HG03280 (cell line): ENCODE data around the gene VAC14.

Source experiments
- ATAC-seq: cut with Tn5 transposase; IDR thresholded peaks from one replicate; pipeline ENCODE4 v1.9.1; 2021; ENCODE audit warnings: mild to moderate bottlenecking, moderate library complexity; ENCODE audit not compliant: unreplicated experiment

Gene VAC14

GRCh38 chr16:70725912-70726828, 74.8 kb downstream of the VAC14 start:
- ATAC-seq = no peak

- no peak for ATAC-seq
Measured at GRCh38 chr16:70725024-70725911, 75.7 kb downstream of the VAC14 start.

- no peak for ATAC-seq
Measured at GRCh38 chr16:70724146-70725023, 76.6 kb downstream of the VAC14 start.

DNA sequence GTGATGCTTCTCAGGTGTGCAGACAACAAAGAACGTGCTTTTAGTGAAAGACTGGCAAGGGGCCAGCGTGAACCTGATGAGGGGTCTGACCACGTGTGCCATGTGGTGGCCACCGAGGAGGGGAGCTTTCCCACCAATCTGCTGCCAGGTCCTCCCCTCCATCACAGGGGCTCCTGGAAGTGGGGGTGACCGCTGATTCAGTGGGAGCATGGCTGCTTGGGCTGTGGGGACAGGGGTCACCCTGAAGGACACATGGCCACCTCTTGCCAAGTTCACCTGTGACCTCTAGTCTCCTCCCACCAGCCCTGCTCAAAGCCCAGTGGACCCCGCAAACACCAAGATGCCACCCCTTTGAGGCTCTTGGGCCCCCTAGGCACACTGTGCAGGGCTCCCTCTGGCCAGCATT, 77.2 kb downstream of the VAC14 start:
- no peak for ATAC-seq

- ATAC-seq = no peak
Measured at GRCh38 chr16:70721202-70721963, 79.6 kb downstream of the VAC14 start.

DNA sequence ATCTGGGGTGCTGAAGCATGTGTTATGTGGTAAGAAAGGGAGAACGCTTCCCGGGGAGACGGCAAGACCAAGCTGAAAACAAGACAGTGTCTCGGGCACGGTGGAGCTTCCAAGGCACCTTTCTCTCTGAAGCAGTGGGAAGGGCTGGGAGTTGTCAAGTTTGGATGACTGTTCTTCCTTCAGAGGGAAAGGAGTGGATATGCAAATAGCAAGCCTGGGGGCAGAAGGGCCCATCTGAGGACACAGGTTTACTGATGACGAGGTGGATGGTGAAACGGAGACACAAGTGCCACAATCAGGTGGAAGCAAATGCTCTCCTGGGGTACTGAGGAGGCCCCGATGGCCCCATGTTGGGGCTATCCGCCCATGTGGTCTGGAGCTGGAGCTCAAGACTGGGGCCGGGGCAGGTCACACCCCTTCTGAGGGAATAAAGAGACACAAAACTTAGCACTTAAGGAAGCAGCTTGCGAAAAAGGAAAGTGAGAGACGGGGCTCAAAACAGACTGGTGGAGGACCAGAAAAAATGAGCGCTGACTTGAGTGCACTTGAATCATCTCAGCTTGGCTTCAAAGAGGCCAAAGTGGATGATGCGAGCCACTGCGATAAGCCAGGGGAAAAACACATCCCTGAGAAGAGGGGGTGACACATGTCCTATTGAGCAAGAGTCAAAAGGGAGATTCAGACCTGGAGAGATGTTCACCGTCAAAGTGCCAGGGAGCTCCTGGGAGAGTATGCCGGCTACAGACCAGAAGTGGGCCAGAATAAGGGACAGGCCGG, 80.3 kb downstream of the VAC14 start:
- ATAC-seq = no peak

DNA sequence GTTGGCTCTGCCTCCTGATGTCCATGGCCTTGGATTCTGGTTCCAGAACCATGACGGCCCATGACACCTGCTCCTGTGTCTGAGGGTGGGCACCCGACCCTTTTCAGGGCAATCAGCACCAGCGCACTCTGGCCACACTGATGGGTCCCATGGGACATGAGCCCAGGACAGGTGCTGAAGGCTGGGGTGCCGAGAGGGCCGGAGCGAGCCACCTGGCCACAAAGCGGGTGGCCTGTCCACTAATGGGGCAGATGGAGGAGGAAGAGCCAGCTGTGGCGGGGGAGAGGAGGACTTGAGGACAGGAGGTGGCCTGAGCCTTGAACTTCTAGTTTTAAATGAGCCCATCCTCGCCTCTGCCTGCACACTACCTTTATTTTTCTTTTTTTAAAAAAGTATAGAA, 83.9 kb downstream of the VAC14 start:
- no peak for ATAC-seq

GRCh38 chr16:70715860-70716357, 85.0 kb downstream of the VAC14 start:
- no peak for ATAC-seq

DNA sequence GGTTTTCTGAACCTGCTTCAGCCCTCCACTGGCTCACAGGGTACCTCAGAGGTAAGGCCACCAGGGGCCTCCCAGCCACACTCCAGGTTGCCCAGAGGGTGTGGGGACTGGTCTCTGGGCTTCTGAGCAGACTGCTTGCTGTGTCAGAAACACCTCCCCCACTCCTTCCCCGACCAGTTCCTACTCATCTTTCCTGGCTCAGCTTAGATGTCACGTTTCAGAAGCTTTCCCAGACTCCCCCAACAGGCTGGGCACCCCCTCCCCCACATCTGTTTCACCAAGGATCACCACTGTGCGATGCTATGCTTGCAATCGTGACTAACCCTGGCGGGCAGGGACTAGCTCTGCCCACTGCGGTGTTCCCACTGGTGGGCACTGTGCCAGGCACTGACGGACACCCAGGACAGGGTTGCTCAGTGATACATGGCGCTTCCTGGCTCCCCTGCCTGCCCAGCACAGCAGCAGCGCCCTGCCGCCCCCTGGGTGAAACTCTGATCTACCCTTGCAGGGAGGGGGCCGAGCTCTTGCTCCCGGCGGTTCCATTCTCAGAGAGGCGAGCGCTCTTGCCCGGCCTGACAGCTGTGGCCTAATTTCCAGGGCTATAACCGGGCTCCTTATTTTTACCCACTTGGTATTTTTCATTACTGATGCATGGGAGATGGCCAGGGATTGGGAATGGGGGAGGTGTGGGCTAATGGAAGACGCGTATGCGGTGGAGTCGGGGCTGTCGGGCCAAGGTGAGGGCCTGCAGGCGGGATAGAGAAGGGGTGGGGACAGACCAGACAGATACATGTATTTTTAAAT, 85.7 kb downstream of the VAC14 start:
- no peak for ATAC-seq

DNA sequence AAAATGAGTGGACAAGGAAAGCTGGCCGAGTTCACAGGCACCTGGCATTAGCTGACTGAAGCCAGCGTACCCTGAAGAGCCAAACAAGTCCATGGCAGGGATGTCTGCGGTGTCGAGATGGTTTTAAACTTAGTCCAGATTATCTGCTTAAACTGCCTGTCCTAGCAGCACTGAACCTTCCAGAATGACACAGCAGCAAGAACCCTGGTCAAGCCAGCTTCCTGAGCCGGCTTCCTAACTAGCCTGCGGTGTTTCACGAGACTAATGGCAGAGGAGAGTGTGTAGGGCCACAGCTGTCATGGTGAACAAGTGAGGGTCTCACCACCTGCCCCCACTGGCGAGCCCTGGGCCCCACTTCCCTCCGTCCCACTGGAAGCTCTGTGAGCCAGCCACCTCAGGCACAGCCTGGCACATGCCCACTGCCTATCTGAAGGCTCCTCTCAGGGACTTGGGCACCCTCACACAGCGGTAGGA, 86.3 kb downstream of the VAC14 start:
- ATAC-seq = no peak

GRCh38 chr16:70713824-70714223, 87.1 kb downstream of the VAC14 start:
- no peak for ATAC-seq

- no peak for ATAC-seq
Measured at GRCh38 chr16:70713342-70713741, 87.6 kb downstream of the VAC14 start.

DNA sequence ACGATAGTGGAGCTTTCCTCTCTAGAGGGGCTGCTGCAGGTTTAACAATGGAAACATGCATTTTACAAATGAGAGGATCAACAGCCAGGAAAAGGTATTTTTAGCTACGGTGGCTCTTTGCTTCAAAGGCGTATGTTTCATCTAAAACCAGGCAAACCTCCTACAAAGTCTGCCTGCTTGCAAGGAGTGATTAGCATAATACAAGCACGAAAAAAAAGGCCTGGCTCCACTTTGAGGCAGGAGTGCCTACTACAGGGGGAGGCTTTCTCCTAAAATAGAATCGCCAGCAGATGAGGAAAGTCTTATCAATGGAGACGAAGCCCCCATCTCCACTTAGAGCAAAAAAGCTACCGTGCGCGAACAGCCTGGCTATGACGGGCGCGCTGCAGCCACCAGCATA, 88.0 kb downstream of the VAC14 start:
- ATAC-seq = no peak

GRCh38 chr16:70712359-70712758, 88.6 kb downstream of the VAC14 start:
- ATAC-seq = no peak

DNA sequence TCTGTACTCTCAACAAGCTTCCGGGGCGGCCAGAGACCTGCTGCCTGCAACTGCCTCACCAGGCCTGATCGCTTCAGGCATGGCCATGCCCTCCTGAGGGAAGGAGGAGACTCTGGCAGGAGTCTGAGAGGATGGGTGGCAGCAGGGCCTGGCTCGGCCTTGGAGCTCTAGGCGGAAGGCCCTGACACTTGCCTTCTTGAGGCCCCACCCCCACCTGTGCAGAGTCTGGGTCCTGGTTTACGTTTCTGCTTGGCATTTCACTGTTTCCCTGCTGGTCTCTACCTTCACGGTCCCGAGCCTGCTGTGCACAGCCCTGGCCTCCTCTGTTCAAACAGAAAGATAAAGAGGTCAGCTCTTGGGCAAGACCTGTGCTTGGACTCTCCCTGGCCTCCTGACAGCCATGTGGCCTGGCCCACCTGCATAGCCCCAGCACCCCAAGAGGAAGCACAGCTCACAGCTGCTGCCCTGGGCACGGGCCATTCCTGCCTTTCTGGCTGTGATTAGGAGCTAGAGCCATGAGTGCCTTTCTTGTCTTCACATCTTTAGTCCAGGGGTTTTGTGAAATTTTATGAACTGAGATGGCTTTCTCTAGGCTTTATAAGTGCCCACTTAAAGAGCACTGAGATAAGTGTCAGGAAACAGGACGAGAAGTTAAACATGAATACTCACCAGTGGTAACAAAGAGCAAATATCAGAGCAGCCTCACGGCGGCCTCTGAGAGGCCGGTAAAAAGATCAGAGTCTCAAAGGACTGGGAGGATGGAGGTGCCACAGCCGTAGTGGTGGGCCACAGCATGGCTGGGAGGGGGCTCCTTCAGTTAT, 89.5 kb downstream of the VAC14 start:
- no peak for ATAC-seq

- ATAC-seq = no peak
Measured at GRCh38 chr16:70710422-70711210, 90.3 kb downstream of the VAC14 start.

GRCh38 chr16:70709942-70710341, 91.0 kb downstream of the VAC14 start:
- no peak for ATAC-seq
